ENCODE results near the gene KIF4B. TPM values are rescaled to one million over a fixed set of nuclear protein-coding genes. Genes with fewer than 3 reads are reported as not detected.

Gene KIF4B
- total RNA-seq, 4 donors from 2014 or later, result under 0.01 TPM; not detected in 2

GRCh38 chr5:154984946-154985516 lies 28.5 kb upstream of the KIF4B start:
- intact Hi-C loops (cut with DNase I), result no loop called here
- Histone ChIP-seq H3K9me3 (no peaks in the 10 kb centered on the region), H3K4me1 (no peaks in the 10 kb centered on the region), H3K27ac (replicated peaks in 1 of 4) (no peak overlapping the region), H3K27me3 (no peaks in the 10 kb centered on the region), H3K4me3 (no peak overlapping the region), H3K36me3 (no peaks in the 10 kb centered on the region)
- TF ChIP-seq POLR2AphosphoS5 (IDR thresholded peaks at IDR 0.05) (no peak), POLR2A (IDR thresholded peaks at IDR 0.05; ENCODE audit: low read depth) (no peak), EP300 (IDR thresholded peaks at IDR 0.05) (no peak), CTCF (IDR thresholded peaks at IDR 0.05) (no peak)
- no peak for DNase-seq (ENCODE audit: extremely low spot score)
- 75% methylated on average over 8 of the region's 8 CpGs for WGBS

DNA sequence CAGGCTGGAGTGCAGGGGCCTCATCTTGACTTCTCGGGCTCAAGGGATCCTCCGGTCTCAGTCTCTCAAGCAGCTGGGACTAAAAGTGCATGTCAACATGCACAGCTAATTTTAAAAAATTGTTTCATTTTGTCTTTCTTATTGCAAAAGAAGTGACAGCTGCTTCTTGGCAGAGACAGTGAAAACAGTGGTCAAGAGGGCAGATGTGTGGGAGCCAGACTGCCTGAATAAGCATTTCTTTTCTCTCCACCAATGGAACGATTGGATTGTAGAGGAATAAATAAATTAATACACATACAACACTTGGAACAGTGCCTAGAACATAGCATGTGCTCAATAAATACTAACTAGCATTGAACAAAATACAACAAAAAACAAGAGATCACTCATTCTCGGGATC lies 27.4 kb upstream of the KIF4B start:
- TF ChIP-seq POLR2AphosphoS5 (IDR thresholded peaks at IDR 0.05), result no peak
- no peak for TF ChIP-seq POLR2A (IDR thresholded peaks at IDR 0.05; ENCODE audit: low read depth)
- TF ChIP-seq EP300 (IDR thresholded peaks at IDR 0.05), result no peak
- no peak for TF ChIP-seq CTCF (IDR thresholded peaks at IDR 0.05)
- H3K27me3 ChIP-seq, result peaks cover 0 to 2% (median 0%) of the 10 kb centered on the region in 4 donors
- H3K4me3 ChIP-seq, result no peak overlapping the region
- H3K4me1 ChIP-seq, result no peaks in the 10 kb centered on the region
- WGBS, result 75% methylated on average over 4 of the region's 4 CpGs
- H3K27ac ChIP-seq (replicated peaks in 1 of 4), result no peak overlapping the region
- no peaks in the 10 kb centered on the region for H3K9me3 ChIP-seq
- no peaks in the 10 kb centered on the region for H3K36me3 ChIP-seq
- intact Hi-C loops (cut with DNase I), result no loop called here
- no peak for DNase-seq (ENCODE audit: extremely low spot score)

GRCh38 chr5:154989626-154990025 lies 23.9 kb upstream of the KIF4B start:
- intact Hi-C loops (cut with DNase I), result no loop called here
- H3K27ac ChIP-seq (replicated peaks in 1 of 4), result no peak overlapping the region
- H3K4me1 ChIP-seq, result no peaks in the 10 kb centered on the region
- H3K36me3 ChIP-seq, result no peaks in the 10 kb centered on the region
- H3K4me3 ChIP-seq, result no peak overlapping the region
- 35% methylated on average over 2 of the region's 2 CpGs for WGBS
- no peak for DNase-seq (ENCODE audit: extremely low spot score)
- no peaks in the 10 kb centered on the region for H3K9me3 ChIP-seq
- TF ChIP-seq POLR2AphosphoS5 (IDR thresholded peaks at IDR 0.05), result no peak
- TF ChIP-seq EP300 (IDR thresholded peaks at IDR 0.05), result no peak
- no peak for TF ChIP-seq CTCF (IDR thresholded peaks at IDR 0.05)
- peaks cover 0 to 4% (median 0%) of the 10 kb centered on the region in 4 donors for H3K27me3 ChIP-seq

DNA sequence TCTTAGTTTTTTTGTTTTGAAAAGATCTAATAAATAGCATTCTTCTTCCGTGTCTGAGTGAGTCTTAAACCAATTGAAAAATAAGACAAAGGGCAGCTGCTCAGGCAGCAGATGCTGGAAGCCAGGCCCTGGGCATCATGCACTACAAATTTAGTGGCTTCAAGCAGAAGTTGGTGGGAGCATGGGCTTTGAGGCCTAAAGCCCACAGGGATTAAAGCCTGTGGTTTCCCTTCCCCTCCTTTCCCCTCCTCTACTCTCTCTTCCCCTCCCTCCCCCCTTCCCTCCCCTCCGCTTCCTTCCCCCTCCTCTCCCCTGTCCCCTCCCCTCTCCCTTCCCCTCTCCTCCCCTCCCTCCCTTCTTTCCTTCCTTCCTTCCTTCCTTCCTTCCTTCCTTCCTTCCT lies 20.1 kb upstream of the KIF4B start:
- intact Hi-C loops (cut with DNase I), result no loop called here
- 60% methylated on average over 2 of the region's 2 CpGs for WGBS
- H3K4me1 ChIP-seq, result no peaks in the 10 kb centered on the region
- H3K27me3 ChIP-seq, result peaks cover 0 to 4% (median 0%) of the 10 kb centered on the region in 4 donors
- H3K4me3 ChIP-seq, result no peak overlapping the region
- no peak for DNase-seq (ENCODE audit: extremely low spot score)
- no peaks in the 10 kb centered on the region for H3K36me3 ChIP-seq
- no peak overlapping the region for H3K27ac ChIP-seq (replicated peaks in 1 of 4)
- no peaks in the 10 kb centered on the region for H3K9me3 ChIP-seq
- TF ChIP-seq POLR2AphosphoS5 (IDR thresholded peaks at IDR 0.05), result no peak
- no peak for TF ChIP-seq EP300 (IDR thresholded peaks at IDR 0.05)
- TF ChIP-seq POLR2A (IDR thresholded peaks at IDR 0.05; ENCODE audit: low read depth), result no peak
- TF ChIP-seq CTCF (IDR thresholded peaks at IDR 0.05), result no peak

- no peaks in the 10 kb centered on the region for H3K9me3 ChIP-seq
- DNase-seq (ENCODE audit: extremely low spot score), result no peak
- intact Hi-C loops (cut with DNase I), result no loop called here
- TF ChIP-seq POLR2A (IDR thresholded peaks at IDR 0.05; ENCODE audit: low read depth) (no peak), EP300 (IDR thresholded peaks at IDR 0.05) (no peak), CTCF (IDR thresholded peaks at IDR 0.05) (no peak), POLR2AphosphoS5 (IDR thresholded peaks at IDR 0.05) (no peak)
- 64% methylated on average over 4 of the region's 4 CpGs for WGBS
- no peak overlapping the region for H3K27ac ChIP-seq (replicated peaks in 1 of 4)
- H3K36me3 ChIP-seq, result no peaks in the 10 kb centered on the region
- no peak overlapping the region for H3K4me3 ChIP-seq
- peaks cover 0 to 4% (median 0%) of the 10 kb centered on the region in 4 donors for H3K27me3 ChIP-seq
- no peaks in the 10 kb centered on the region for H3K4me1 ChIP-seq
These were observed 17.9 kb upstream of the KIF4B start for GRCh38 chr5:154995679-154996078.

All from esophagus muscularis mucosa (tissue), 4 donors.